ENCODE results near the gene CHN1. TPM values are rescaled to one million over a fixed set of nuclear protein-coding genes. Genes with fewer than 3 reads are reported as not detected.

CHN1 gene
- total RNA-seq, 2 donors from 2014 or later: 13.3 to 30.7 TPM

DNA sequence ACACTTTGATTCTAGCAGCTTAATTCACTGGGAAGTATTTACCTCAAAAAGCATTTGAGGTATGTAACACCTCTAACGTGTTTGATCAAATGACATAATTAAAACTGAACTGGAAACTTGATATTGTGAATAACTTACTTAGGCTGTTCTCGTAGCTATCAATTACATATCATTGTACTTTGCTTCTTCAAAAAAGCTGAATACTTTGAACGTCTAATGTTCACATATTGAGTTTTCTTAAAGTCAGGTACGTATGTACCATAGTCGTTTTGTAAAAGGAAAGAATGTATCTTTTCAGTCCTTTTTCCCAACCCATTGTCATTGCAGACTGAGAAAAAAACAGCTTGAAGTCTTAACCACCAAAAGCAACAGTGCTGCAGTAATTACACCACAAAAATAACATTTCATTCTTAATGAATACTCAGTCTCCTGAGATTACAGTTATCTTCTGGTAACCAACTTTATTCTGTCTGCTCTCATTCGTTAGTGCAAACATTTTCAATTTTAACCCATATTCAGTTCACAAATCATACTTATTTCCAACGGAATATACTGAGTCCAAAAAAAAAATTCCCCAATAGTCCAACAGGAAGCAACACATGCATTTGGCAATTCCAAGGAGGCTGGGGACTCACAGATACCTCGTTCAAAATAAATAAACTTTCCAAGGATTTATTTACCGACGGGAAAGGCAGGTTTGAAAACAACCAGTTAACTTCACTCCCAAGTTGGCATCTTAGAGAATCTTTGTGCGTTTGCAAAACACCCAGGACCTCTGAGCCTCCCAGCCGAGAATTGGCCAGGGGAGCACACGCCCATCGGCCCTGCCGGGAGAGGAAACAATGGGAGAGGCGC lies 1.1 kb downstream of the CHN1 start:
- no peaks in the 10 kb centered on the region for H3K9me3 ChIP-seq
- H3K27ac ChIP-seq: peak overlapping the region; percentile 24 to 66
- ATAC-seq (ENCODE audit: insufficient number of reproducible peaks, low FRiP score, low read depth): peak; percentile 34
- H3K27me3 ChIP-seq (replicated peaks; ENCODE audit: insufficient read depth): no peaks in the 10 kb centered on the region
- no peak for TF ChIP-seq CTCF (IDR thresholded peaks at IDR 0.05)
- no peaks in the 10 kb centered on the region for H3K36me3 ChIP-seq
- DNase-seq (ENCODE audit: low spot score): no peak
- peaks cover 17 to 36% of the 10 kb centered on the region in 2 donors for H3K4me1 ChIP-seq (ENCODE audit: control insufficient read depth in 1 of 2, low read depth in 2 of 2)
- H3K4me3 ChIP-seq: peak overlapping the region; percentile 93

- no peak for TF ChIP-seq CTCF (IDR thresholded peaks at IDR 0.05)
- Histone ChIP-seq H3K27ac (peak overlapping the region in 1 of 2 donors; percentile 66), H3K27me3 (replicated peaks; ENCODE audit: insufficient read depth) (no peaks in the 10 kb centered on the region), H3K36me3 (no peaks in the 10 kb centered on the region), H3K9me3 (no peaks in the 10 kb centered on the region), H3K4me3 (no peak overlapping the region), H3K4me1 (ENCODE audit: control insufficient read depth in 1 of 2, low read depth in 2 of 2) (peaks cover 9 to 33% of the 10 kb centered on the region in 2 donors)
- no peak for DNase-seq (ENCODE audit: low spot score)
- ATAC-seq (ENCODE audit: insufficient number of reproducible peaks, low FRiP score, low read depth): no peak
Observed at GRCh38 chr2:175002547-175003274, 2.5 kb downstream of the CHN1 start.

- H3K4me1 ChIP-seq (ENCODE audit: control insufficient read depth in 1 of 2, low read depth in 2 of 2): peaks cover 7 to 27% of the 10 kb centered on the region in 2 donors
- H3K27me3 ChIP-seq (replicated peaks; ENCODE audit: insufficient read depth): no peaks in the 10 kb centered on the region
- no peaks in the 10 kb centered on the region for H3K36me3 ChIP-seq
- DNase-seq (ENCODE audit: low spot score): no peak
- no peaks in the 10 kb centered on the region for H3K9me3 ChIP-seq
- no peak overlapping the region for H3K27ac ChIP-seq
- TF ChIP-seq CTCF (IDR thresholded peaks at IDR 0.05): no peak
- no peak overlapping the region for H3K4me3 ChIP-seq
- ATAC-seq (ENCODE audit: insufficient number of reproducible peaks, low FRiP score, low read depth): no peak
Observed at GRCh38 chr2:175001566-175001965, 3.6 kb downstream of the CHN1 start.

- no peak for TF ChIP-seq CTCF (IDR thresholded peaks at IDR 0.05)
- Histone ChIP-seq H3K4me3 (no peak overlapping the region), H3K4me1 (ENCODE audit: control insufficient read depth in 1 of 2, low read depth in 2 of 2) (peaks cover 4 to 9% of the 10 kb centered on the region in 2 donors), H3K27me3 (replicated peaks; ENCODE audit: insufficient read depth) (no peaks in the 10 kb centered on the region), H3K27ac (no peak overlapping the region), H3K9me3 (no peaks in the 10 kb centered on the region), H3K36me3 (no peaks in the 10 kb centered on the region)
- DNase-seq (ENCODE audit: low spot score): no peak
- no peak for ATAC-seq (ENCODE audit: insufficient number of reproducible peaks, low FRiP score, low read depth)
Observed at GRCh38 chr2:174997110-174997509, 8.1 kb downstream of the CHN1 start.

DNA sequence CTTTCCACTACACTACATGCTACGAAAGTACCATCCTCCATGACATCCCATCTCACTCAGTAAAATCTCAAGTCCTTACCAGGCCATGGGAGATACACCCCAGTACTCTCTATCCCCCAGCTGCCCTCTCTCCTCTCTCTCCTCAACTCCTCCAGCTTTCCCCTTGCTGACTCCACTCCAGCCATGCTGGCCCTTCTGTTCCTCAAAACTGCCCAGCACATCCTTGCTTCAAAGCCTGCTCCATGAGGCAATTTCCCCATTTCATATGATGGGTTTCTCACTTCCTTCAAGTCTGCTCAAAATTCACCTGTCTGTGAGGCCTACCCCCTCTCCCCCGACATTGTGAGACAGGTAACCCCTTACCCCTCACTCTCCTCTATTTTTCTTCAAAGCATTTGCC lies 8.6 kb downstream of the CHN1 start:
- Histone ChIP-seq H3K27me3 (replicated peaks; ENCODE audit: insufficient read depth) (no peaks in the 10 kb centered on the region), H3K36me3 (no peaks in the 10 kb centered on the region), H3K9me3 (no peaks in the 10 kb centered on the region), H3K27ac (no peak overlapping the region), H3K4me1 (ENCODE audit: control insufficient read depth in 1 of 2, low read depth in 2 of 2) (peaks cover 4 to 9% of the 10 kb centered on the region in 2 donors), H3K4me3 (no peak overlapping the region)
- DNase-seq (ENCODE audit: low spot score) (no peak), ATAC-seq (ENCODE audit: insufficient number of reproducible peaks, low FRiP score, low read depth) (no peak)
- TF ChIP-seq CTCF (IDR thresholded peaks at IDR 0.05): no peak
